A172 (cell line): ENCODE data around the gene USP43. TPM values are rescaled to one million over a fixed set of nuclear protein-coding genes. Genes with fewer than 3 reads are reported as not detected.

ENCODE experiments used
- DNase-seq: peaks from one replicate; pipeline ENCODE4 v3.0.0-alpha.2; 2015; ENCODE audit warnings: low spot score
- total RNA-seq: library from RNA; depleted of rRNA; stranded (reverse); fragments of >200 nt; shearing (Covaris generic); gene quantifications from 2 replicates; pipeline ENCODE4 v1.2.3, GENCODE V29; 2014

The USP43 gene
- total RNA-seq, 1 experiment from 2014 or later: 3.7 TPM

DNA sequence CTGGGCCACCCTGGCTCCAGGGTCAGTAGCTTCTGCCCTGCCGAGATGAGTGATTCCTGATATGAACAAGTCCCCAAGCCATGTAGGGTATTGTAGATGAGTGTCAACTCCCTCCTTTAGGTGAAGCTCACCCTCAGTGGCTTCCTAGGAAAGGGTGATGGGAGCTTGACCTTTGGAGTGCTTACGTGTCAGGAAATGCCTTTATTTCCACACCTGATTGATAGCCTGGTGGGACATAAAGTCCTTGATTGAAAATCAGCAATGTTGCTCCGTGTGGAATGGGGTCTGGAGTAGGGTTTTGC, 58.4 kb downstream of the USP43 start:
- no peak for DNase-seq

- no peak for DNase-seq
Measured at GRCh38 chr17:9705745-9706144, 60.4 kb downstream of the USP43 start.

GRCh38 chr17:9707948-9708347, 62.6 kb downstream of the USP43 start:
- no peak for DNase-seq

DNA sequence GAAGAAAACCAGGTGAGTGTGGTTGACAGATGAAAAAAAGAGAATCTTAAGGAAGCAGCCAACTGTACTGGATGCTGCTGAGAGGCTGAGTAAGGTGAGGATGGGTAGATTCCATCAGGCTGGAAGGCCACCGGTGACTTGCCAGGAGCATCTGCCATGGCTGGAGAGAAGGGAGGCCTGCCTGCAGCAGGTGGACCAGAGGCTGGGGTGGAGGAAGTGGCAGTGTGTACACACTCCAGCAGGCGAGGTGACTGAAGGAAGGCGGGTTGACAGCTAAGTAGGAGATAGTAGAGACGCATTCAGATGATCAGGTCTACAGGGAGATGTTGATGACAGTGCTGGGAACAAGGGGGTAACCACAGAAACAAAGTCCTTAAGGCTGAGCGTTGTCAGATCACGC, 69.5 kb downstream of the USP43 start:
- no peak for DNase-seq

DNA sequence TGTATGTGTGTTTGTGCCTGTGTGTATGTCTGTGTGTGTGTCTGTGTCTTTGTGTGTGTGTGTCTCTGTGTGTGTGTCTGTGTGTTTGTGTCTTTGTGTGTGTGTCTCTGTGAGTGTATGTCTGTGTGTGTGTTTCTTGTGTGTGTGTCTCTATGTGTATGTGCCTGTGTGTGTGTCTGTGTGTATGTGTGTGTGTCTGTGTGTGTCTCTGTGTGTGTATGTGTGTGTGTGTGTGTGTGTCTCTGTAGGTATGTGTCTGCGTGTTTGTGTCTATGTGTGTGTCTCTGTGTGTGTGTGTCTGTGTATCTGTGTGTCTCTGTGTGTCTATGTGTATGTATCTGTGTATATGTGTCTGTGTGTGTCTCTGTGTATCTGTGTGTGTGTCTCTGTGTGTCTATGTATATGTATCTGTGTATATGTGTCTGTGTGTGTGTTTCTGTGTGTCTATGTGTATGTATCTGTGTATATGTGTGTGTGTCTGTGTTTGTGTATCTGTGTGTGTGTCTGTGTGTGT, 70.2 kb downstream of the USP43 start:
- DNase-seq: no peak

DNA sequence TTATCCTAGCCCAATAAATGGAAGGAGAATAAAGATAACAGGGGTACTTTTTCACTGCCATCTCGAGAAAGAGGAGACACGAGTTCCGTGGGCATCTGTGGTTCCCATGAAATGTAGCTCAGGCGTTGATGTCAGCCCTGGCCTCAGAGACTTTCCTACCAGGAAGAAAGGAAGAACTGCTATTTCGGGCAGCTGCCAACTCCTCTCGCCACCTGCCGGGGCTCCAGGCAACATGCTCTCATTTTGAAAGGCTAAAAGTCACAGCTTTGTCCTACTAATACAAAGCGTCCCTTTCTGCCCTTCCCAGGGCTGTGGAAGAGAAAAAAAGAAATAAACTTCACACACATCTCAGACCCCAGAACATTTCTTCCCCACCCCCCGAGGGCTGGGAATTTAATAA, 80.3 kb downstream of the USP43 start:
- DNase-seq: peak; percentile 13

- no peak for DNase-seq
Measured at GRCh38 chr17:9726291-9726690, 81.0 kb downstream of the USP43 start.

GRCh38 chr17:9728005-9728404, 82.7 kb downstream of the USP43 start:
- no peak for DNase-seq

DNA sequence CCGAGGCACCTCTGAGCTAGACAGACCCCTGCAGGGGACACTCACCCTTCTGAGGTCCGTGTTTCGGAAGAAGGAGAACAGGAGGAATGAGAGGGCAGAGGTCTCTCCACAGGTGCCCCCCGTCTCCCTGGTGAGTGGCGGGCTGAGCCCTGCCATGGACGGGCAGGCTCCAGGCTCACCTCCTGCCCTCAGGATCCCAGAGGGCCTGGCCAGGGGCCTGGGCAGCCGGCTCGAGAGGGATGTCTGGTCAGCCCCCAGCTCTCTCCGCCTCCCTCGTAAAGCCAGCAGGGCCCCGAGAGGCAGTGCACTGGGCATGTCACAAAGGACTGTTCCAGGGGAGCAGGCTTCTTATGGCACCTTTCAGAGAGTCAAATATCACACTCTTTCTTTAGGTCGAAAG, 83.2 kb downstream of the USP43 start:
- no peak for DNase-seq

DNA sequence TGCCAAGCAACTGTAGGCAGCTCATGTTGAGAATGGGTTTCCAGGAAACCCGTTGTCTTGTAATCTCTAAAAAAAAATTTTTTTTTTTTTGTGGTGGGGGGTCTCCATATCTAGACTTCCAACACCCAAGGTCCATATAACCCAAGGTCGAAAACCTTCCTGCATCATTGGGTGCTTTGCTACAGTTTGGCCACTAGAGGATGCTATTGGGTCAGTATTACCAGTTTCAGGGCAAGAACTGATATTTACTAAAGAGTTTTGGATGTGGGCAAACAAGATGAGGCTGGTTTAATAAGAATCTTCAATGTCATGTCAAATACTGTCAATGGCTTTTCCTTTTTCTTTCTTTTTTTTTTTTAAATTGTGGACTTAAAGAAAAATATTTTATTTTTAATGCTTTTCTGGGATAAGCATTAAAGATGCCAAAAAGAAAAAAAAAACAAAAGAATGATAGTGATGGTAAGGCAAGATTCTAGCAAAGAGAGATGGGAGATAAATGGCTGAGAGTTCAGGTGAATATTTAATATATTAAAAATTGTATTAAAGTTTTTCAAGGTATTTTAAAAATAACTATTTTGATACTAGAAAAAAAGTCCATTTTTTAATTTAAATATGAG, 83.8 kb downstream of the USP43 start:
- peak; percentile 74 for DNase-seq

DNA sequence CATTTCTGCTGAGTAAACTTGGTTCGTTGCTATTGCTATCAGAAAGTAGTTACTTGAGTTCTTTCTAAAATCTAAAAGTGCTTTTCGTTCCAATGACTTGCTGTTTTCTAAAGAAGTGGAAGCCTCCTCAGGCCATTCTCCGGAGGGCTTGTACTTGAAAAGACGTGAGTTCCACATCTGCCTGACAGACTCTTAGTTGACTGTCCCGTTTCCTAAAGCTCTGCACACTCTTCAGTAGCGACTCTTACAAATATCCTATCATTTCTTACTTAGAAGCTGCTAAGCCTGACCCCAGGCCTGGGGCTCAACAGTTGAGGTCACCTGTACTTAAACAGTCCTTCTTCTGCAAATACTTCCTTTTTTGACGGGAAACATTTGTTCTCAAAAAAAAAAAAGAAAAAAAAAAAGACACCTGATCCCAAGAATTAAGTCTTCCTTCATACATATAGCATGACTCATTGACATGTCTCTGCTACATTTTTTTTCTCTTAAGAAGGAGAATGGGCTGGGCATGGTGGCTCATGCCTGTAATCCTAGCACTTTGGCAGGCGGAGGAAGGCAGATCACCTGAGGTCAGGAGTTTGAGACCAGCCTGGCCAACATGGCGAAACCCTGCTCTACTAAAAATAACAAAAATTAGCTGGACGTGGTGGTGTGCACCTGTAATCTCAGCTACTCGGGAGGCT, 84.6 kb downstream of the USP43 start:
- DNase-seq: peak; percentile 66

DNA sequence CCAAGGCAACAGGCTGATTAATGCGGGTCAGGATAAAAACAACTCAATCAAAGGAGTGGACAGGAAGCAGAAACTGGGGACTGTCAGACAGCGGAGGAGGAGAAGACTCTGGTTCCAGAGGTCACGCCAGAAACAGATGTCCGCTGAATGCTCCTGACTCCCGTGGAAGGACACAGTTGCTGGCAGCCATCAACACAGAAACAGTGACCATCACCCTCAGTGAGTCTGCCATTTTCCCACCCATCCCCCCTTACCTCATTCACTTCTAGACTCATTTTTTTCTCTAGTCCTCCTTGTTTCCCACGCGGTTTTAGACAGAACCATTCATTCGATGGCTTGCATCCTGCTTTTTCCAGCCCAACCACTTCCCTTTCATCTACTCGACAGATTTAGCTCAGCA, 105.2 kb downstream of the USP43 start:
- DNase-seq: no peak

DNA sequence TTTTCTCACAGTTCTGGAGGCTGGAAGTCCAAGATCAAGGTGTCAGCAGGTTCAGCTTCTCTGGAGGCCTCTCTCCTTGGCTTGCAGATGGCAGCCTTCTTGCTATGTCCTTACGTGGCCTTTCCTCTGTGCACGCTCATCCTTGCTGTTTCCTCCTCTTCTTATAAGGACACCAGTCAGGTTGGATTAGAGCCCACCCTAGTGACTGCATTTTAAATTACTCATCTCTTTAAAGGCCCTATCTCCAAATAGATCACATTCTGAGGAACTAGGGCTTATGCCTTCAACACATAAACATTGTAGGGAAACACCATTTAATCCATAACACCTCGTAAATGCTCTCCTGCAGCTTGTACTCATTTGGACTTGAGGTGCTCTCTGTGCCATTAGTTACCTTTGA, 109.8 kb downstream of the USP43 start:
- no peak for DNase-seq

- DNase-seq: no peak
Measured at GRCh38 chr17:9760266-9760665, 114.9 kb downstream of the USP43 start.

GRCh38 chr17:9763643-9764042, 118.3 kb downstream of the USP43 start:
- DNase-seq: no peak

DNA sequence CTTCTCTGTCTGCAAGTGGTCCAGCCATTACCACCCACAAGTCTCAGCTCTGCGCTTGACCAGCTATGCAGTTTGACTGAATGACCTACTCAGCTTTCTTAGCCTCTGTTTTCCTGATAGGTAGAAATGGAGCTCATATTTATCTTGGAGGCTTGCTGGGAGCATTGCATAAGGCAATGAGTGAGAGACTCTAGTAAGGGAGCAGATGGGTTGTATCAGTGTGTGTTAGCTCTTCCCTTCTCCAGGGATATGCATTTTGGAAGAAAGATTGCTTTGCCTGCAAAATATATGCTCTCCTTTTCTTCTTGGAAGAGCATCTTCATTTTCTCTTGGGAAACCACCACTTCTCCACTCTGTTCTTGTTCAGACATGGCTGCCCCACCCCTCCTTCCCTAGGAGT, 120.0 kb downstream of the USP43 start:
- DNase-seq: no peak

DNA sequence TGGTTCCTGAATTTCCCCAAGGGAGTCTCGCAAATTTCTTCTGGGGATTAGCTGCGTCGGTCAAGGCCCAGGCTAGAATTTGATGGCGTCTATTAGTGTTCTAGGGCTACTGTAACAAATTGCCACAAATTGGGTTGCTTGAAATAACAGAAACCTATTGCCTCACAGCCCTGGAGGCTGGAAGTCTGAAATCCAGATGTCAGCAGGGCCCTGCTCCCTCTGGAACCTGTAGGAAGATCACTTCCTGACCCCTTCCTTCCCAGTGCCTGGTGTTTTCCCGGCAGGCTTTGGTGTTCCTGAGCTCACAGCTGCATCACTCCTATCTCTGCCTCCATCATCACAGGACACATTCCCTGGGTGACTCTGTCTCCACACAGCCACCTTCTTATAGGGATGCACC, 121.7 kb downstream of the USP43 start:
- no peak for DNase-seq

DNA sequence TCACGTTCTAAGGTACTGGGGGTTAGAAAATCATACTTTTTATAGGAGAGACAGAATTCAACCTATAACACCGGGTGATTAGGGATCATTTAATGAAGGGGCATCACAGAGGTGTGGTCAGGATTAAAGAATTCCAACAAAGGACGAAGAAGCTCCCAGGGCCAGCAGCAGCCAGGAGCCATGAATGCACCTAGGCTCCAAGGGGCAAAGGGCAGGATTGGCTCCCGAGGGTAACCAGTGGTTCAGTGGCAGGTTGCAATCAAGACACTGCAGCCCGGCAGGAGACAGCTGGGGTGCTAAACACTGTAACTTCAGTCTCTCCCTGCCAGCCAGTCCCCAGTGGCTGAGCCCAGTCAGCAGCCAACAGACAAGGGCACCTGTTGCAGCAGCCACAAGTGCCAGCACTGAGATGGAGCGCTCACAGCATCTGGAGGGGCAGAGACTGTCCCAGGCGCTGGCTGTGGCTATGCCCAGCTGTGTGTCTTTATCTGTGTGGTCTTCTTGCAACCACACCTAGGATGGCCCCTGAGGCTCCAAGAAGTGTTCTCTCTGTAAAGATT, 122.2 kb downstream of the USP43 start:
- DNase-seq: no peak

GRCh38 chr17:9768381-9768934, 123.1 kb downstream of the USP43 start:
- peak; percentile 57 for DNase-seq

DNA sequence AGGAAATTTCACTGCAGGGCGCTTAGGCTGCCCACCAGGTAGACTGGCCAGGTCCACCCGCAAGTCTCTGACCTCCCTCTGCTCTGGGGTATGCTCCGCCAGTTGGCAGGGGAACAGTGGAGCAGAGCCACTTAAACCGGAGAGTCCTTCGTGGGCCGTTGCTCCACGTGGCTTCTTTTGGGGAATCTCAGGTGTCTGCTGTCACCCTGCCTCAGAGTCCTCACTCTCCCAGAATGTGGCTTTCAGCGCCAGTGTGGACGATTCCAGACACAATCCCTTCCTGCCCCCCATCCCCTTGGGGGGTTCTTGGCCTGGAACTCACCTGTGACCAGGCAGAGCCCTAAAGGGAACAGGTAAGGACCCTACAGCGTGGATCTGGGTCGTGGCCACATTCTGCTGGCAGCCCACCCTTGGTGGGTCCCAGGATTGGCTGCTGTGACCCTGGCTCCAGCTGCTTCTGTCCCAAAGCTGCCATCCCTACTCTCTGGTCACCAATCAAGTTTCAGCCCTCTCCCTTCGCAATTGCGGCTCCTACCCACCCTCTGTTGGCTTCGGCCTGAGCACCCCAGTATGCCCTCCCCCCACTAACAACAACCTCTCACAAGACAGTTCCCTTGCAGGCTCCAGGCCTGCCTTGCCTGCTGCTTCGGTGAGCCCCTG, 123.8 kb downstream of the USP43 start:
- DNase-seq: no peak

GRCh38 chr17:9771465-9771864, 126.1 kb downstream of the USP43 start:
- DNase-seq: no peak

GRCh38 chr17:9772658-9773057, 127.3 kb downstream of the USP43 start:
- DNase-seq: no peak

DNA sequence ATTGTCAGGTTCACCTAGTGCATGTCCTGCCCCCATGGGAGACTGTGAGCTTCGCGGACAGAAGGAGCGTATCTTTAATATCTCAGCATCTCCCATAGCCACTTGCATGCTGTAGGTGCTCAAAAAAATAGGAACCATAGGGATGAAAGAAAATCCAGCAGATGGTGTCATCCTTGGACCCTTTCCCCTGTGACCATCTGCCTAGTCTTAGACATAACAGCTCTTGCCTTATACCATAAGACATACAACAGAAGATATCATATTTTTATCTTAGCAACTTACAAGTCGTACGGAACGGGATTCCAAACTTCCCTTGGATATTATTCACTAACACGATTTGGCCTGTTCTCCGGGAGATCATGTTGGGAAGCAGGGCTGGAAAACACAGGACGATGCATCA, 131.6 kb downstream of the USP43 start:
- DNase-seq: no peak
